ENCODE results near the gene CSF1. TPM values are rescaled to one million over a fixed set of nuclear protein-coding genes. Genes with fewer than 3 reads are reported as not detected.

The CSF1 gene
- total and polyA plus RNA-seq, 2 experiments from 2014 or later, result 1.4 to 3.5 TPM

DNA sequence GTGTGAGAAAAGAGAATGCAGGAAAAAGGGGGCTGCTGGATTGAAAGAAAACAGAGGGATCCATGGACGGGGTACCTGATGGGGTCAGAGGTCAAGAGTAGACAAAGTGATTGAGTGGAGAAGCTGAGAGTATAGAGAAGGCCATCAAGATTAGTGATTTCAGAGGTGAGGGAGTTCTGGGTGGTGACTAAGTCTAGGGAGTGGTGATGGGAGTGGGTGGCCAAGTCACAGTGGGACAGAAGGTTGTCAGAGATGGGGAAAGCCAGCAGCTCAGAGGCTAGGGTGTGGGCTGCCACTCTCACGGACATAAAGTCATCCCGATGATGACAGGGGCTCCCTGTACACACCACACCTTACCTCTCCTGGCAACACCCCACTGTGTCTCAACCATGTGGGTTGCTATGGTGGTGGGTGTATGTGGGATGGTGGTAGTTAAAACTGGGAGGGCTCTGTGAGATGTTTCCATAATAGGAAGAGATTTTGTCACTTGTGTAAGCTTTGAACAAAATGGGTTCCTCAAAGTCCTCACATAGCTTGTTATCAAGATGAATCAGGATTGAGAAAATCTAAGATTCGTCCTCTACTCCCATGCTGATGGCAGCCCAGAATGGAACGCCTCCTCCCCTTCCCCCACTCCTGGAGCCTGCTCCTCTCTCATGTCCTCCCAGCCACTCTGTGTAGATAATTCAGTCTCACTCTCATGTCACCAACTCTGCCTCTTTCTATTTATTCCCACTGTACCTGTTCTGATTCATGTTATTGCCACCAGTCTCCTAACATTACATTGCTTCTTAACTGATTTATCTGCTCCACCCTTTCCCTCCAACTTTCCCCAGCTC is 20.3 kb upstream of the CSF1 start (continued):
- TF ChIP-seq ZNF462 (CRISPR knock-in tag; IDR thresholded peaks at IDR 0.05) (no peak), EZH2phosphoT487 (IDR thresholded peaks at IDR 0.05; ENCODE audit: unreplicated experiment) (no peak), CREB1 (CRISPR knock-in tag; IDR thresholded peaks at IDR 0.05; ENCODE audit: low read depth) (no peak)

GRCh38 chr1:109891930-109892329 is 18.7 kb upstream of the CSF1 start:
- Mint-ChIP-seq H3K36me3 (ENCODE audit: low read depth) (no peaks in the 10 kb centered on the region), H3K4me1 (peaks cover 3% of the 10 kb centered on the region; the same call in 1 of the 3 replicates), H3K27ac (no peak overlapping the region), H3K27me3 (ENCODE audit: insufficient read depth, low read depth, poor library complexity) (peaks cover 3% of the 10 kb centered on the region), H3K9me3 (no peaks in the 10 kb centered on the region), H3K4me3 (no peak overlapping the region)
- ATAC-seq (no peak), DNase-seq (ENCODE audit: low spot score) (no peak)
- no peak overlapping the region for H3K27ac ChIP-seq (ENCODE audit: low read depth)
- H4K20me1 ChIP-seq (replicated peaks; ENCODE audit: insufficient read depth), result no peaks in the 10 kb centered on the region
- no peaks in the 10 kb centered on the region for H3K79me2 ChIP-seq (replicated peaks; ENCODE audit: insufficient read depth)
- no peaks in the 10 kb centered on the region for H3F3A ChIP-seq (replicated peaks; ENCODE audit: low read depth)
- H3K4me2 ChIP-seq, result no peak overlapping the region
- H3K27me3 ChIP-seq (ENCODE audit: insufficient read depth), result no peaks in the 10 kb centered on the region
- no peaks in the 10 kb centered on the region for H3K4me1 ChIP-seq (ENCODE audit: insufficient read depth)
- peaks cover 18% of the 10 kb centered on the region; the same call in 1 of the 2 replicates for H3K9me2 ChIP-seq (ENCODE audit: insufficient read depth)
- no peak overlapping the region for H3K4me3 ChIP-seq
- no peaks in the 10 kb centered on the region for H3K36me3 ChIP-seq (ENCODE audit: insufficient read depth)
- no peak overlapping the region for H2AFZ ChIP-seq
- TF ChIP-seq NANOG (IDR thresholded peaks at IDR 0.05; ENCODE audit: borderline replicate concordance) (no peak), ZNF331 (CRISPR knock-in tag; IDR thresholded peaks at IDR 0.05; ENCODE audit: low read depth) (no peak), STAT1 (IDR thresholded peaks at IDR 0.05; ENCODE audit: unreplicated experiment) (no peak), EZH2 (IDR thresholded peaks at IDR 0.05; ENCODE audit: low read depth, unreplicated experiment) (no peak), ZNF114 (CRISPR knock-in tag; IDR thresholded peaks at IDR 0.05) (no peak), POLR2AphosphoS5 (IDR thresholded peaks at IDR 0.05; ENCODE audit: low read depth) (no peak), REST (IDR thresholded peaks at IDR 0.05; ENCODE audit: unreplicated experiment) (no peak)
- TF ChIP-seq, protein P1, sequence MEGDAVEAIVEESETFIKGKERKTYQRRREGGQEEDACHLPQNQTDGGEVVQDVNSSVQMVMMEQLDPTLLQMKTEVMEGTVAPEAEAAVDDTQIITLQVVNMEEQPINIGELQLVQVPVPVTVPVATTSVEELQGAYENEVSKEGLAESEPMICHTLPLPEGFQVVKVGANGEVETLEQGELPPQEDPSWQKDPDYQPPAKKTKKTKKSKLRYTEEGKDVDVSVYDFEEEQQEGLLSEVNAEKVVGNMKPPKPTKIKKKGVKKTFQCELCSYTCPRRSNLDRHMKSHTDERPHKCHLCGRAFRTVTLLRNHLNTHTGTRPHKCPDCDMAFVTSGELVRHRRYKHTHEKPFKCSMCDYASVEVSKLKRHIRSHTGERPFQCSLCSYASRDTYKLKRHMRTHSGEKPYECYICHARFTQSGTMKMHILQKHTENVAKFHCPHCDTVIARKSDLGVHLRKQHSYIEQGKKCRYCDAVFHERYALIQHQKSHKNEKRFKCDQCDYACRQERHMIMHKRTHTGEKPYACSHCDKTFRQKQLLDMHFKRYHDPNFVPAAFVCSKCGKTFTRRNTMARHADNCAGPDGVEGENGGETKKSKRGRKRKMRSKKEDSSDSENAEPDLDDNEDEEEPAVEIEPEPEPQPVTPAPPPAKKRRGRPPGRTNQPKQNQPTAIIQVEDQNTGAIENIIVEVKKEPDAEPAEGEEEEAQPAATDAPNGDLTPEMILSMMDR (conservative IDR thresholded peaks at IDR 0.05; ENCODE audit: low read depth in 2 of 2), result no peak
- TF ChIP-seq, protein P2, sequence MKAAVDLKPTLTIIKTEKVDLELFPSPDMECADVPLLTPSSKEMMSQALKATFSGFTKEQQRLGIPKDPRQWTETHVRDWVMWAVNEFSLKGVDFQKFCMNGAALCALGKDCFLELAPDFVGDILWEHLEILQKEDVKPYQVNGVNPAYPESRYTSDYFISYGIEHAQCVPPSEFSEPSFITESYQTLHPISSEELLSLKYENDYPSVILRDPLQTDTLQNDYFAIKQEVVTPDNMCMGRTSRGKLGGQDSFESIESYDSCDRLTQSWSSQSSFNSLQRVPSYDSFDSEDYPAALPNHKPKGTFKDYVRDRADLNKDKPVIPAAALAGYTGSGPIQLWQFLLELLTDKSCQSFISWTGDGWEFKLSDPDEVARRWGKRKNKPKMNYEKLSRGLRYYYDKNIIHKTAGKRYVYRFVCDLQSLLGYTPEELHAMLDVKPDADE (IDR thresholded peaks at IDR 0.05), result no peak

Data from GM23338 (cell line).